ENCODE measurements around the gene CPNE6.

Gene CPNE6

GRCh38 chr14:24067133-24068082, 4.0 kb upstream of the CPNE6 start:
- in situ Hi-C loops (cut with HindIII; ENCODE audit: low pct_unique_long_range_greater_than_20kb, low sequenced_read_pairs): no loop called here
- TF ChIP-seq JUND (IDR thresholded peaks at IDR 0.05; ENCODE audit: low read depth): no peak
- no peak for DNase-seq (ENCODE audit: low read depth in 1 of 2, low spot score in 1 of 2)

- in situ Hi-C loops (cut with HindIII; ENCODE audit: low pct_unique_long_range_greater_than_20kb, low sequenced_read_pairs): no loop called here
- DNase-seq (ENCODE audit: low read depth in 1 of 2, low spot score in 1 of 2): no peak
- no peak for TF ChIP-seq JUND (IDR thresholded peaks at IDR 0.05; ENCODE audit: low read depth)
Observed at GRCh38 chr14:24068711-24069410, 2.5 kb upstream of the CPNE6 start.

- TF ChIP-seq JUND (IDR thresholded peaks at IDR 0.05; ENCODE audit: low read depth): no peak
- DNase-seq (ENCODE audit: low read depth in 1 of 2, low spot score in 1 of 2): no peak
- in situ Hi-C loops (cut with HindIII; ENCODE audit: low pct_unique_long_range_greater_than_20kb, low sequenced_read_pairs): no loop called here
Observed at GRCh38 chr14:24069411-24069735, 2.0 kb upstream of the CPNE6 start.

DNA sequence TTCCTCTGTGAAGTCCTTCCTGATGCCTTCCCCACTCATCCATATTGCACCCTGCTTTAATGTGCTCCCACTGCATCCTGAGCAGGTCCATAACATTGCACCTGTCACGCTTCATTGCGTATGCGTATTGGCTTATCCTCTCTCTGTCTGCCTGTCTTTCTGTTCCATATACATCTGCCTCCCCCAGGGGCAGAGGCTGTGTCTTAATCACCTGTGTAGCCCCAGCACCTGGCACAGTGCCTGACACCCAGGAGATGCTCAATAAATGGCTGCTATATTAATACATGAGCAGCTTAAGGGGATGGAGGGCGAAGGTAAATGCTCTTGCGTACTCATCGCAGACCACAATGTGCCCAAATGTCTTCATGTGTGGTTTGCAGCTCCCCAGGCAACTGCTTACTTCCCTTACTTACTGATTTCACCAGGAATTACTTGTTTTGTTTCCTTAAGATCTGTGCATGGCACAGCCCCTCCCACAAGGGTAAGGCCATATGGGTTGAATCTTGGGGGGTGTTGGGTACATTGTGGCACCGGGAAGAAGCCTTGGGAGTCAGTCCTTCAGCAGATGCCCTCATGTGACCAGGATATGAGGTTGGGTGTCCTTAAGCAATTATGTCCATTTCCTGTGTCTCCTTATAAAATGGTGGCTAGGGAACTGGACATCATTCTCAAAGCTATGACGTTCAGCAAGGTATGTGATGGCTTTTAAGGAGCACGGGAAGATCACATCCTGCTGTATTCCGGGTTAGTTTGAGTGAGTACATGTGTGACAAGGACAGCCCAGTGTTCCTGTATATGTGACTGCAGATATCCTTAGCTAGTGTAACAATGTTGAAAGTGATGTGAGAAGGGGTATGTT, 848 bp upstream of the CPNE6 start:
- in situ Hi-C loops (cut with HindIII; ENCODE audit: low pct_unique_long_range_greater_than_20kb, low sequenced_read_pairs): no loop called here
- TF ChIP-seq JUND (IDR thresholded peaks at IDR 0.05; ENCODE audit: low read depth): no peak
- DNase-seq (ENCODE audit: low read depth in 1 of 2, low spot score in 1 of 2): no peak

DNA sequence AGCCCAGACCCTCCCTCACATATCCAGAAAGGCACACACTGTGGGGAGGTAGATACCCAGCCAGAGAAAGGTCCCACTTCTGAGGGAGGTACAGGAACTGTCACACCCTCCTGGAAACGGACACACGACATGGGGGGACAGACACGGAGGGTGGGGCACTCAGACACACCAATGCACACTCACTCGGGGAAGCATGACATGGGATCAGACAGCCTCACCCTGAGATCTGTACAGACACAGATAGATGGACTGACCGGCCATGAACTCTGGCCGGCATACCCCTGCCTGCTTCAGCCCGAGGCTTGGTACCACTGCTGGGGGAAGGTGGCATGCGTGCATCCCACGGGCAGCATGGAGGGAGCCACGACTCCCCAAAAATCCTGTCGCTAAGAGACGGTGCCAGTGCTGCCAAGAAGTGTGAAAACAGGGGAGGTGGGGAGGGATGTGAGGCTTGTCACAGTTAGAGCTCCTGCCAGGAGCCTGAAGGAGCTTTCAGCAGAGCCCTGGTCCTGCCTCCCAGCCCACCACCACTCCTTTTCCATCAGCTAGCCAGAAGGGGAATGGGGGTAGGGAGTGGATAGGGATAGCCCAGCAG, 571 bp downstream of the CPNE6 start:
- no peak for DNase-seq (ENCODE audit: low read depth in 1 of 2, low spot score in 1 of 2)
- in situ Hi-C loops (cut with HindIII; ENCODE audit: low pct_unique_long_range_greater_than_20kb, low sequenced_read_pairs): no loop called here
- TF ChIP-seq JUND (IDR thresholded peaks at IDR 0.05; ENCODE audit: low read depth): no peak

- DNase-seq (ENCODE audit: low read depth in 1 of 2, low spot score in 1 of 2): no peak
- no peak for TF ChIP-seq JUND (IDR thresholded peaks at IDR 0.05; ENCODE audit: low read depth)
- in situ Hi-C loops (cut with HindIII; ENCODE audit: low pct_unique_long_range_greater_than_20kb, low sequenced_read_pairs): no loop called here
Observed at GRCh38 chr14:24072436-24072835, 1.1 kb downstream of the CPNE6 start.

DNA sequence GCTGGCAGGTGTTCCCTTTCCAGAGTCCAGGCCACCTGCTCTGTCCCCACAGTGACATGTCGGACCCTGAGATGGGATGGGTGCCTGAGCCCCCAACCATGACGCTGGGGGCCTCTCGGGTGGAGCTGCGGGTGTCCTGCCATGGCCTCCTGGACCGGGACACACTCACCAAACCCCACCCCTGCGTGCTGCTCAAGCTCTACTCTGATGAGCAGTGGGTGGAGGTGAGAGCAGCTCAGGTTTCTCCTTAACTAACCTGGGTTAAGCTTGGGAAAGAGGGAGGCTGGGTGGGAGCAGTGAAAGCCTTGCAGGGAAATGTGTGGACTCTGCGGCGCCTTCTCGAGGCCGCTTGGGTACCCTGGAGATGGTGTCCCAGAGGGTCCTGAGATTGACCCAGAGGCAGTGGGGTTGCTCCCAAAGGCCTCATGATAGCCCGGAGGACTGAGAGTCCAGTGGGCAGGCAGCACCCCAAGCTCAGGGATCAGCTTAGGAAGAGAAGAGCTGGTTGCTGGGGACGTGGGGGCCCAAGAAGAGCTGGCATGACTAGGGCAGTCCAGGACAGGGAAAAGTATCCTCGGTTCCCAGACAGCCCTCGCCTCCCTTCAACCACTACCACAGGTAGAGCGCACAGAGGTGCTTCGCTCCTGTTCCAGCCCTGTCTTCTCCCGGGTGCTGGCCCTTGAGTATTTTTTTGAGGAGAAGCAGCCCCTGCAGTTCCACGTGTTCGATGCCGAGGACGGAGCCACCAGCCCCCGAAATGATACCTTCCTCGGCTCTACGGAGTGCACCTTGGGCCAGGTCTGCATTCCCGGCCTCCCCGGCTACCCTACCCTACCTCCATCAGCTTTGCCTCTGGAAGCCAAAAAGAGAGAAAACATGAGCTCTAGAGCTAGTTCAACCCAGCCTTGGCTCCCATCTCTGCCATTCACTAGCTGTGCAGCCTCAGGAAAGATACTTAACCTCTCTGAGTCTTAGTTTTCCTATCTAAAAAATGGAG, 1.8 kb downstream of the CPNE6 start:
- no peak for TF ChIP-seq JUND (IDR thresholded peaks at IDR 0.05; ENCODE audit: low read depth)
- in situ Hi-C loops (cut with HindIII; ENCODE audit: low pct_unique_long_range_greater_than_20kb, low sequenced_read_pairs): no loop called here
- DNase-seq (ENCODE audit: low read depth in 1 of 2, low spot score in 1 of 2): no peak

GRCh38 chr14:24074625-24075484, 3.5 kb downstream of the CPNE6 start:
- TF ChIP-seq JUND (IDR thresholded peaks at IDR 0.05; ENCODE audit: low read depth): no peak
- in situ Hi-C loops (cut with HindIII; ENCODE audit: low pct_unique_long_range_greater_than_20kb, low sequenced_read_pairs): no loop called here
- DNase-seq (ENCODE audit: low read depth in 1 of 2, low spot score in 1 of 2): no peak

- in situ Hi-C loops (cut with HindIII; ENCODE audit: low pct_unique_long_range_greater_than_20kb, low sequenced_read_pairs): no loop called here
- TF ChIP-seq JUND (IDR thresholded peaks at IDR 0.05; ENCODE audit: low read depth): no peak
- DNase-seq (ENCODE audit: low read depth in 1 of 2, low spot score in 1 of 2): no peak
Observed at GRCh38 chr14:24075485-24076301, 4.3 kb downstream of the CPNE6 start.

- no peak for TF ChIP-seq JUND (IDR thresholded peaks at IDR 0.05; ENCODE audit: low read depth)
- in situ Hi-C loops (cut with HindIII; ENCODE audit: low pct_unique_long_range_greater_than_20kb, low sequenced_read_pairs): no loop called here
- no peak for DNase-seq (ENCODE audit: low read depth in 1 of 2, low spot score in 1 of 2)
Observed at GRCh38 chr14:24076302-24076601, 4.9 kb downstream of the CPNE6 start.
